ENCODE results near the gene SLC25A22. TPM values are rescaled to one million over a fixed set of nuclear protein-coding genes. Genes with fewer than 3 reads are reported as not detected.

SLC25A22 gene
- total and polyA plus RNA-seq, 3 donors from 2014 or later, result 25.1 to 42.4 (median 39.7) TPM

GRCh38 chr11:841981-842369, 43.9 kb upstream of the SLC25A22 start:
- peaks cover 40% of the 10 kb centered on the region for H3K4me1 ChIP-seq
- no peak for TF ChIP-seq POLR2A (IDR thresholded peaks at IDR 0.05)
- TF ChIP-seq CTCF (IDR thresholded peaks at IDR 0.05), result no peak
- intact Hi-C loops (cut with DNase I; ENCODE audit: low total_unique reads), result no loop called here
- WGBS, 2 donors, result 0% methylated on average over 9 to 16 of the region's 27 CpGs
- H3K9me3 ChIP-seq, result no peaks in the 10 kb centered on the region
- peak overlapping the region; percentile 89 to 97 for H3K27ac ChIP-seq
- no peaks in the 10 kb centered on the region for H3K36me3 ChIP-seq (ENCODE audit: low read depth, missing control alignments)
- H3K4me3 ChIP-seq, result peak overlapping the region; percentile 85 to 94
- H3K27me3 ChIP-seq, result no peaks in the 10 kb centered on the region
- DNase-seq, result no peak

- intact Hi-C loops (cut with DNase I; ENCODE audit: low total_unique reads), result no loop called here
- WGBS, 2 donors, result 80 to 83% methylated on average over 14 to 24 of the region's 25 CpGs
- no peak for TF ChIP-seq CTCF (IDR thresholded peaks at IDR 0.05)
- TF ChIP-seq POLR2A (IDR thresholded peaks at IDR 0.05), result no peak
- Histone ChIP-seq H3K4me3 (no peak overlapping the region), H3K9me3 (no peaks in the 10 kb centered on the region), H3K27me3 (no peaks in the 10 kb centered on the region), H3K36me3 (ENCODE audit: low read depth, missing control alignments) (no peaks in the 10 kb centered on the region), H3K4me1 (peaks cover 27% of the 10 kb centered on the region), H3K27ac (no peak overlapping the region)
- no peak for DNase-seq
These were observed 42.0 kb upstream of the SLC25A22 start for GRCh38 chr11:839875-840617.

GRCh38 chr11:839280-839623, 41.2 kb upstream of the SLC25A22 start:
- 96 to 100% methylated on average over 2 to 5 of the region's 5 CpGs for WGBS, 2 donors
- H3K9me3 ChIP-seq, result no peaks in the 10 kb centered on the region
- intact Hi-C loops (cut with DNase I; ENCODE audit: low total_unique reads), result no loop called here
- no peaks in the 10 kb centered on the region for H3K36me3 ChIP-seq (ENCODE audit: low read depth, missing control alignments)
- H3K4me3 ChIP-seq, result no peak overlapping the region
- H3K4me1 ChIP-seq, result peaks cover 30% of the 10 kb centered on the region
- TF ChIP-seq POLR2A (IDR thresholded peaks at IDR 0.05), result no peak
- TF ChIP-seq CTCF (IDR thresholded peaks at IDR 0.05), result no peak
- H3K27ac ChIP-seq, result no peak overlapping the region
- DNase-seq, result no peak
- no peaks in the 10 kb centered on the region for H3K27me3 ChIP-seq

GRCh38 chr11:838441-839279, 40.6 kb upstream of the SLC25A22 start:
- Histone ChIP-seq H3K27me3 (no peaks in the 10 kb centered on the region), H3K4me3 (no peak overlapping the region), H3K9me3 (no peaks in the 10 kb centered on the region), H3K27ac (no peak overlapping the region), H3K4me1 (peaks cover 30% of the 10 kb centered on the region), H3K36me3 (ENCODE audit: low read depth, missing control alignments) (no peaks in the 10 kb centered on the region)
- DNase-seq, result no peak
- TF ChIP-seq POLR2A (IDR thresholded peaks at IDR 0.05) (no peak), CTCF (IDR thresholded peaks at IDR 0.05) (no peak)
- intact Hi-C loops (cut with DNase I; ENCODE audit: low total_unique reads), result no loop called here
- WGBS, 2 donors, result 66 to 67% methylated on average over 9 to 17 of the region's 17 CpGs

Data from testis (tissue), 3 donors.